Thyroid gland (tissue), 4 donors: Measurements from ENCODE around the gene MRPL4.
"Not testable (repeated sequence)": the region's sequence is repeated elsewhere in the genome, so short reads cannot be mapped to it uniquely, and the experiment has no call there.

Experiments used
- CTCF ChIP-seq, 6 experiments: fragments of 200-600 bp in 3 of 6; fragments of 450-650 bp in 3 of 6; sonication (generic) in 3 of 6; IDR thresholded peaks; one replicate each; pipeline ENCODE4 v1.5.1; 2016 to 2019; ENCODE audit warnings: antibody characterized with exemption in 6 of 6, mild to moderate bottlenecking in 2 of 6, inconsistent platforms in 1 of 6, moderate library complexity in 1 of 6
- POLR2A ChIP-seq, 2 donors: fragments of 450-650 bp; IDR thresholded peaks; one replicate each; pipeline ENCODE4 v1.6.1; 2017; ENCODE audit warnings: antibody characterized with exemption in 2 of 2, mild to moderate bottlenecking in 2 of 2, moderate library complexity in 1 of 2

- TF ChIP-seq POLR2A, CTCF (IDR thresholded peaks at IDR 0.05): not testable (repeated sequence)
Observed at GRCh38 chr19:10241826-10242449, 10.1 kb upstream of the MRPL4 start.
